Neural crest cell (in vitro differentiated cells): ENCODE results near the gene KRTAP3-1. TPM values are rescaled to one million over a fixed set of nuclear protein-coding genes. Genes with fewer than 3 reads are reported as not detected.

Experiments used
- DNase-seq: peaks from one replicate; pipeline ENCODE4 v3.0.0; 2021; ENCODE audit warnings: low read depth, mixed read lengths, low spot score
- H3K27ac Mint-ChIP-seq: one replicate; pipeline ENCODE4 v1.8.0; 2021; ENCODE audit warnings: mild to moderate bottlenecking, mixed read lengths; ENCODE audit not compliant: unreplicated experiment
- H3K27me3 Mint-ChIP-seq: 2 replicates; pipeline ENCODE4 v1.8.0; 2021; ENCODE audit warnings: low read depth, mild to moderate bottlenecking, mixed read lengths
- H3K36me3 Mint-ChIP-seq: 2 replicates; pipeline ENCODE4 v1.8.0; 2021; ENCODE audit warnings: low read depth, mild to moderate bottlenecking, mixed read lengths
- H3K4me1 Mint-ChIP-seq: 2 replicates; pipeline ENCODE4 v1.8.0; 2021; ENCODE audit warnings: mixed read lengths
- H3K4me3 Mint-ChIP-seq: one replicate; pipeline ENCODE4 v1.8.0; 2021; ENCODE audit warnings: mild to moderate bottlenecking, mixed read lengths
- H3K9me3 Mint-ChIP-seq: 2 replicates; pipeline ENCODE4 v1.8.0; 2021; ENCODE audit warnings: mixed read lengths
- total RNA-seq: library from RNA; stranded (reverse); gene quantifications from 2 replicates; pipeline ENCODE4 v1.2.1, GENCODE V29; 2021
- TF ChIP-seq, protein P1 (sequence below): fragments of 200-600 bp; sonication (generic); conservative IDR thresholded peaks from 2 replicates; pipeline ENCODE4 v1.5.0; 2021; ENCODE audit warnings: antibody characterized with exemption, mild to moderate bottlenecking

KRTAP3-1 gene
- total RNA-seq, 1 donor from 2014 or later, result not detected

DNA sequence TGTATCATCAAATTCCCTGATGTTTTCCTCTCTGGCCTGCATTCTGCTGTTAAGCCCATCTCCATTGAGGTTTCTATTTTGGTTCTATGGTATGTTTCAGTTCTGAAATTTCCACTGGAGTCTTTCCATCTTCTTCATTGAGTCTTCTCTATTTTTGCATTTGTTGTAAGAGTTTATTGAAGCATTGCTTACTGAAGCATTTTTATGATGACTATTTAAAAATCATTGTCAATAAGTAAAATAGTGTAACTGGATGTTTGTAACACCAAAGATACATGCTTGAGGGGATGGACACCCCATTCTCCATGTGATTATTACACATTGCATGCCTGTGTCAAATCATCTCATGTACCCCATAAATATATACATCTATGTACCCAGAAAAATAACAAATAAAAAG is 33.4 kb downstream of the KRTAP3-1 start:
- no peak overlapping the region for H3K27ac Mint-ChIP-seq
- no peak for DNase-seq
- H3K4me1 Mint-ChIP-seq, result peaks cover 3% of the 10 kb centered on the region
- peaks cover 7% of the 10 kb centered on the region for H3K27me3 Mint-ChIP-seq
- TF ChIP-seq, protein P1, sequence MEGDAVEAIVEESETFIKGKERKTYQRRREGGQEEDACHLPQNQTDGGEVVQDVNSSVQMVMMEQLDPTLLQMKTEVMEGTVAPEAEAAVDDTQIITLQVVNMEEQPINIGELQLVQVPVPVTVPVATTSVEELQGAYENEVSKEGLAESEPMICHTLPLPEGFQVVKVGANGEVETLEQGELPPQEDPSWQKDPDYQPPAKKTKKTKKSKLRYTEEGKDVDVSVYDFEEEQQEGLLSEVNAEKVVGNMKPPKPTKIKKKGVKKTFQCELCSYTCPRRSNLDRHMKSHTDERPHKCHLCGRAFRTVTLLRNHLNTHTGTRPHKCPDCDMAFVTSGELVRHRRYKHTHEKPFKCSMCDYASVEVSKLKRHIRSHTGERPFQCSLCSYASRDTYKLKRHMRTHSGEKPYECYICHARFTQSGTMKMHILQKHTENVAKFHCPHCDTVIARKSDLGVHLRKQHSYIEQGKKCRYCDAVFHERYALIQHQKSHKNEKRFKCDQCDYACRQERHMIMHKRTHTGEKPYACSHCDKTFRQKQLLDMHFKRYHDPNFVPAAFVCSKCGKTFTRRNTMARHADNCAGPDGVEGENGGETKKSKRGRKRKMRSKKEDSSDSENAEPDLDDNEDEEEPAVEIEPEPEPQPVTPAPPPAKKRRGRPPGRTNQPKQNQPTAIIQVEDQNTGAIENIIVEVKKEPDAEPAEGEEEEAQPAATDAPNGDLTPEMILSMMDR, result no peak
- H3K36me3 Mint-ChIP-seq, result no peaks in the 10 kb centered on the region
- no peak overlapping the region for H3K4me3 Mint-ChIP-seq
- H3K9me3 Mint-ChIP-seq, result no peaks in the 10 kb centered on the region

DNA sequence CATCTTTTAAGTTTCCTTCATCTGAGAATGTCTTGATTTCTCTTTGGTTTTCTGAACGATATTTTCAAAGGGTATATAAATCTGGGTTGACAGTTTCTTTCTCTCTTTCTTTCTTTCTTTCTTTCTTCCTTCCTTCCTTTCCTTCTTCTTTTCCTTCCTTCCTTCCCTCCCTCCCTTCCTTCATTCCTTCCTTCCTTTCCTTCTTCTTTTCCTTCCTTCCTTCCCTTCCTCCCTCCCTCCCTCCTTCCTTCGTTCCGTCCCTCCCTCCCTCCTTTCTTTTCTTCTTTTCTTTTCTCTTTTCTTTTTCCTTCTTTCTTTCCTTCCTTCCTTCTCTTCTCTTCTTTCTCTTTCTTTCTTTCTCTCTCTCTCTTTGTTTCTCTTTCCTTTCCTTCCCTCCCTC is 34.6 kb downstream of the KRTAP3-1 start:
- no peaks in the 10 kb centered on the region for H3K9me3 Mint-ChIP-seq
- DNase-seq, result no peak
- H3K4me3 Mint-ChIP-seq, result no peak overlapping the region
- TF ChIP-seq, protein P1, result no peak
- peaks cover under 1% of the 10 kb centered on the region for H3K4me1 Mint-ChIP-seq
- H3K27me3 Mint-ChIP-seq, result peaks cover 4% of the 10 kb centered on the region
- H3K36me3 Mint-ChIP-seq, result no peaks in the 10 kb centered on the region
- no peak overlapping the region for H3K27ac Mint-ChIP-seq

DNA sequence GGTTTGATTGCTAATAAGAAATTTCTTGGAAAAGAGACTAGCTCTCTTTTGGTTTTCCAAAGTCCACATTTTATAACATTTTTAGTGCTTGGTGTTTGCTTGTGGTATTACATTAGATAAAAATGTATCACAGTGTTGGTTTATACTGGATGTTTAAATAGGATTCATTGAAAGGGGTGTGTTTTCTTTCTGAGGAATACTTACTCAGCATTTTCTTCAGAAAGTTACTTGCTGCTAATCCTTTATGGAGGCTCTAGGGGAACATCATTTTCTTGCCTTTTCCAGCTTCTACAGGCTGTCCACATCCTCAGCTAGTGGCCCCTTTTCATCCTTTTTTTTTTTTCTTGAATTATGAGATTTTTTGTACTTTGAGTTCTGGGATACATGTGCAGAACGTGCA is 41.3 kb downstream of the KRTAP3-1 start:
- no peaks in the 10 kb centered on the region for H3K4me1 Mint-ChIP-seq
- DNase-seq, result no peak
- H3K36me3 Mint-ChIP-seq, result no peaks in the 10 kb centered on the region
- H3K27me3 Mint-ChIP-seq, result peaks cover 8% of the 10 kb centered on the region
- H3K9me3 Mint-ChIP-seq, result peaks cover 3% of the 10 kb centered on the region
- no peak overlapping the region for H3K27ac Mint-ChIP-seq
- H3K4me3 Mint-ChIP-seq, result no peak overlapping the region
- TF ChIP-seq, protein P1, result no peak

DNA sequence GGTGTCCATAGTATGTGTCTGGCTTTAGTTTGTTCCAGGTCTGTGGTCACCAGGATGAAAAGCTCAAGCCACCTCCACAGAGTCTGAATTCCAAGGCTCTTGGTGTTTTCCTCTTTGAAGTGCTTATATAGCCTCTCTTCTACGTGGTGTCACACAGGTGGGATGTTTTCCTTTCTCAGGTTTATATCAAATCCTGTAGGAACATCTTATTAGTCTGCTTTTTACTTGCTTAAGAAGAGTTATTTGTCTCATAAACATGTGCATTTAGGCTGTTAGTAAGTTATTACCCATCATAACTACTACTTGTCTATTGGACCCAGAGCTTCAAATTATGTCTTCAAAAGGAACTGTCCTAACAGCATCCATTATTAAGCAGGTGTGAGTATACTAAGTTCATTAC is 42.1 kb downstream of the KRTAP3-1 start, which contains the start of gene KRT39:
TSS of gene KRT39 (minus strand) at position 101 of the 400 bp plus-strand sequence. CDS start at position 9, 92 bp downstream.
- Mint-ChIP-seq H3K27me3 (peaks cover 8% of the 10 kb centered on the region), H3K4me1 (no peaks in the 10 kb centered on the region), H3K36me3 (no peaks in the 10 kb centered on the region), H3K27ac (no peak within 1 kb of the TSS), H3K9me3 (peaks cover 3% of the 10 kb centered on the region), H3K4me3 (no peak within 1 kb of the TSS)
- TF ChIP-seq, protein P1, result no peak
- DNase-seq, result no peak

DNA sequence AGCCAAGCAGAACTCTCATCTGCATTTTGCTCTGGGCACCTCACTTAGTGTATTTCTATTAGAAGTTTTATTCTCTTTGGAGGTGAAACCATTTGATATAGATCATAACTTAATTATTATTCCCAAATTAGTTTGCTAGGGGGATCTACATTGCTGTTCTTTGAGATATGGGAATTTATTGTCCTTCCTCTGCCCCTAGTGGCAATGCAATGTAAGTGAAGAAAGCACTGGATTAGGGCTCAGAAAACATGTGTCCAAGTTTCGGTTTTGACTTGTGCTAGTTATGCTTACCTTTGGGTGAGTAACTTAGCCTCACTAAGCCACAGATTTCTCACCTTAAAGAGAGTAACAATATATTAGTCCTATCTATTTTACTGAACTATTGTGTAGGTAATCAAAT is 45.1 kb downstream of the KRTAP3-1 start:
- TF ChIP-seq, protein P1, result peak; percentile 65
- peaks cover 8% of the 10 kb centered on the region for H3K27me3 Mint-ChIP-seq
- no peaks in the 10 kb centered on the region for H3K4me1 Mint-ChIP-seq
- H3K27ac Mint-ChIP-seq, result no peak overlapping the region
- H3K4me3 Mint-ChIP-seq, result no peak overlapping the region
- no peak for DNase-seq
- no peaks in the 10 kb centered on the region for H3K36me3 Mint-ChIP-seq
- H3K9me3 Mint-ChIP-seq, result peaks cover 3% of the 10 kb centered on the region
